Stimulated activated effector memory CD8-positive, alpha-beta T cell treated with anti-CD3 and anti-CD28 coated beads, Interleukin-12 subunit alpha, Interleukin-12 subunit beta, amount 100 ng/mL, for 72 hours (primary cell): ENCODE data around the gene TMEM248.
"Not testable (repeated sequence)": the region's sequence is repeated elsewhere in the genome, so short reads cannot be mapped to it uniquely, and the experiment has no call there.

Experiments used
- ATAC-seq: fragments of 150-1000 bp; cut with Tn5 transposase; 2 replicates; pipeline ENCODE4 v1.10.0; 2021
- DNase-seq, 2 donors: peaks; one replicate each; pipeline ENCODE4 v3.0.0; 2021 to 2022; ENCODE audit warnings: low spot score in 2 of 2
- H3K27ac Mint-ChIP-seq: one replicate; pipeline ENCODE4 v1.8.0; 2022; ENCODE audit warnings: mild to moderate bottlenecking, mixed read lengths
- H3K36me3 Mint-ChIP-seq: one replicate; pipeline ENCODE4 v1.8.0; 2022; ENCODE audit warnings: mild to moderate bottlenecking, mixed read lengths
- H3K4me1 Mint-ChIP-seq: one replicate; pipeline ENCODE4 v1.8.0; 2022; ENCODE audit warnings: mixed read lengths
- H3K4me3 Mint-ChIP-seq: one replicate; pipeline ENCODE4 v1.8.0; 2022; ENCODE audit warnings: mild to moderate bottlenecking, mixed read lengths
- H3K9me3 Mint-ChIP-seq: one replicate; pipeline ENCODE4 v1.8.0; 2022; ENCODE audit warnings: mixed read lengths

Gene TMEM248

DNA sequence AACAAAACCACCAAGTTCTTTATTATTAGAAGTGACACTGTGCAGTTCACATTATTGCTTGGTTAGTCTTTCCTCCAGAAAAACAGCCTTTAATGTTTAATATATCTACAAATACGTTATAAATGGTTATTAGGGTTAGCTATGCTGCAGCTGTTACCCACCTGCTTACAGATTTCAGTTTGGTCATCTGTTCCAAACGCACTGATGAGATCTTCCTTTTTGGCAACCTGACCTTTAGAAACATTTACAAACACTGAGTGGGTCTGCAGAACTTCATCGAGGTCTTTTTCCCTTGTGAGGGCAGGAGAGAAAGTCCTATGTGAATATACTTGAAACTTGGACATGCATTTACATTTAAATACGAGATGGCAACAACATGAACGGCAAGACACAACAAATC is 73.0 kb downstream of the TMEM248 start:
- DNase-seq, ATAC-seq, H3K9me3 Mint-ChIP-seq: not testable (repeated sequence)
- H3K4me3 Mint-ChIP-seq: peak overlapping the region; percentile 98
- H3K4me1 Mint-ChIP-seq: peaks cover 17% of the 10 kb centered on the region
- H3K27ac Mint-ChIP-seq: peak overlapping the region; percentile 100
- H3K36me3 Mint-ChIP-seq: peaks cover 84% of the 10 kb centered on the region

DNA sequence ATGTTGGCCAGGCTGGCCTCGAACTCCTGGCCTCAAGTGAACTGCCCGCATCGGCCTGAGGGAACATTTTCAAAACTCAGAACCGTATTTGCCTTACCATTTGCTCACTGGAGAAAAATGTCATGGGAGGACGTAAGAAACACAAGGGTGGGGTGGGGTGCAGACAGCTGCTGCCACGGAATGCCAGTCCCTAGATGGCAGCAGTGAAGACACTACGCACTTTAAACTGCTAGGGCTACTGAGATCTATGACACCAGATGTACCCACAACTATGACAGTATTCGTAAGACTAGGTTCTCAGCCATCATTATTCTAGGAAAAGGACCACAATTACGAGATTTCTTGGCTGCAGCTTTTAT is 73.6 kb downstream of the TMEM248 start:
- DNase-seq (peak; percentile 13 to 69), ATAC-seq (peak; percentile 77)
- H3K9me3 Mint-ChIP-seq: not testable (repeated sequence)
- peaks cover 17% of the 10 kb centered on the region for H3K4me1 Mint-ChIP-seq
- H3K36me3 Mint-ChIP-seq: peaks cover 84% of the 10 kb centered on the region
- H3K27ac Mint-ChIP-seq: peak overlapping the region; percentile 100
- H3K4me3 Mint-ChIP-seq: peak overlapping the region; percentile 98

DNA sequence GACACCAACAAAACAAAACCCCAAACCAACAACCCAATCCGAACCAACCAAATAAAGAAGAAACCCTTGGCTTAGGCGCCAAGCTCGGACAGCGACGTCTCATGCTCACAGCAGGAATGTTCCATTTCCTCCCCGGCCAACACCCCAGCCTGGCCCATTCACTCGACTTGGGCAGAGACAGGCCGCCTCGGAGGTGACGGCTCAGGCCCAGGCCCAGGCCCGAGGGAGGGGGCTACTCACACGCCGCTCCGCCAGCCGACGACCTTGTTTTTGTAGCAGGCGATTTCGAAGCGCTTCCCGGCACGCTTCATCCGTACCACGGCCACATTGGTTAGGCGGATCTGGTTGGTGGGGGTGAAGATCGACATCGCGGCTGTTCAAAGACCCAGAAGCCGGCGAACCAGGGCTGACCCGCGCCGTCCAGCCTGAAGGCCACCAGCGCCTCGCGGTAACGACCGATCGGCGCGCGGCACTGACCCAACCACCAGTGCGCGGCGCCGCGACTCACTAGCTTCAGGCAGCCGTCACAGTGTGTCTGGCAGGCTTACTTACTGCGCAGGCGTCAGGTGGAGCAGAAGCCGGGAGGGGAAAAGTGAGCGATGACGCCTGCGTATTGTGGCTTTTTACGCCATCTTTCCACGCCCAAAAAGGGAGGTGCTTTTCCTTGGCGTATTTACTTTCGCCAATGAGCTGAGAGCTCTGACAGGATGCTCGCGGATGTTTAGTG is 74.2 kb downstream of the TMEM248 start, which contains the start of gene SBDS:
SBDS (minus strand) TSS at position 537 of the 727 bp plus-strand sequence; CDS start at position 368, 169 bp downstream.
- H3K9me3 Mint-ChIP-seq: not testable (repeated sequence)
- Mint-ChIP-seq H3K4me3 (peak within 1 kb of the TSS; percentile 98), H3K36me3 (peaks cover 82% of the 10 kb centered on the region), H3K4me1 (peaks cover 17% of the 10 kb centered on the region), H3K27ac (peak within 1 kb of the TSS; percentile 100)
- DNase-seq (peak; percentile 72 to 95), ATAC-seq (peak; percentile 80)

DNA sequence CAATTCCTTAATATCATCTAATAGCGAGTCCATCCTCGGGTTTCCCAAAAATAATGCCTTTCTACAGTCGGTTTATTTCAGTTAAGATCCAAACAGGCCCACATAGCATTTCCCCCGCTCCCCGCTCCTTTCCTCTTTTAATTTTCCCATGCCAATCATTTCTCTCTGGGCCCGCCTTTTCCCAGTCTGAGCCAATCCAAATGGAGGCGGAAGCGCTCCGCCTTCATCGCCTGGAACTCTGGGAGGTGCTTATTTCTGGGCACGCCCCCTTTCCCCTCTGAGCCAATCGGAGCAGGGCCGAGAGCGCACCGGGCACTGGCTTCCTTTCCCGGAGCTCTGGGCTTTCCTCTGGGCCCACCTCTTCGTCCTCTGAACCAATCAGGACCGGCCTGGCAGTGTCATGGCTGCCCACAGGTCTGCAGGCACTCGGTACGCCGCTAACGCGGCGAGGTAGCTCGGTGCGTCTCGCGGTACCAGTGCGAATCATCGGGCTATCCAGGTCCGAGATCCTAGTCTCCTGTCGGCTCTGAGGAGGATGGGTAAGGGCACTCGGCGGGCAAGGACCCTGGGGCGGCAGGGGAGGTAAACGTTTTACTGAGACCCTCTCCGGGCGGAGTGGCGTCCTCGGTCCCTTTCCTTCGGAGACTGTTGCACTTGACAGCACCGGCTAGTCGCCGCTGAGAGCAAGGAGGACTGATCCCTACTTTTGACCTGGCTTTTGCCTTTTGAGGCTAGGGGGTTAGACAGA is 75.6 kb downstream of the TMEM248 start, which contains the start of gene TYW1:
TYW1 (plus strand) TSS at position 390 of the 748 bp plus-strand sequence; CDS start at position 536, 146 bp downstream.
- DNase-seq (peak; percentile 89 to 99), ATAC-seq (peak; percentile 92)
- Mint-ChIP-seq H3K4me1 (peaks cover 17% of the 10 kb centered on the region), H3K27ac (peak within 1 kb of the TSS; percentile 100), H3K36me3 (peaks cover 76% of the 10 kb centered on the region), H3K4me3 (peak within 1 kb of the TSS; percentile 98)
- H3K9me3 Mint-ChIP-seq: not testable (repeated sequence)

DNA sequence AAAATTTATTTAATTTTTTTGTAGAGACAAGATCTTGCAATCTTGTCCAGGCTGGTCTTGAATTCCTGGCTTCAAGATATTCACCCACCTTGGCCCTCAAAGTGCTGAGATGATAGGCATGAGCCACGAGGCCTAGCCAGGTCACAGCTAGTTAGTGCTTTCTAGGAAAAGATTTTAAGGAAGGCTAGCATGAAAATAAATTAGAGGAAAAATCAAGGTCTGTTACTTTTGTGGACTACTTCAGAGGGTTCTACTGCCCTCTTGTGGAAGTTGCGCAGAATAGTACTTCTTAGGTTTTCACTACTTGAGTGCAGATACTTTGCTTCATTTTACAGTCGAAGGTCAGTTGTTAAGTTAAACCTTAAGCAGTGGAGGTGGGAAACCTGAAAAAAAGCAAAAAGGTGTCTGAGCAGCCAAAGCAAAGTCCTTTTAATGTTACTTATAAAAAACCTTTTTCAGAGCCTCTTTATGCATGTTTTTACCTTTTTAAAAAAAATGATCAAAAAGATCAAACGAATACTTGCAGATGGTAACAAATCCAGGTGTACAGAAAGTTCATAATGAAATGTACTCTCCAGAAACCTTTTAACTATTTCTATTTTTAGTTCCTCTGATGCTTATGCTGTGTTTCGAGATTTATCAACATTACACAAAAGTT is 79.7 kb downstream of the TMEM248 start:
- not testable (repeated sequence) for H3K4me3 Mint-ChIP-seq, H3K4me1 Mint-ChIP-seq, H3K9me3 Mint-ChIP-seq, DNase-seq, H3K27ac Mint-ChIP-seq, ATAC-seq
- peaks cover 74% of the 10 kb centered on the region for H3K36me3 Mint-ChIP-seq

DNA sequence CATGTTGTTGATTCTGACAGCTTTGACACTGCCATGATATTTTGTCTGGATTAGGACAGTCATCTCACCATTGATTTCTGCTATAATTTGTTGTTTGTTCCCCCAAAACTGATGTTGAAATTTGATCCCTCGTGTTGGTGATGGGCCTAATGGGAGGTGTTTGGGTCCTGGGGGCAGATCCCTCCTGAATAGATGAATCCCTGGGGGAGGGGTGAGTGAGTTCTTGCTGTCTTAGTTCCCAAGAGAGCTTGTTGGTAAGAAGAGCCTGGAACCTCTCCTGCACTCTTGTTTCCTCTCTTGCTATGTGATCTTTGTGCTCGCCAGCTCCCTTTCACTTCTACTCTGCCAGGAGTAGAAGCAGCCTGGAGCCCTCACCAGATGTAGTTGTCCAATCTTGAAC is 83.1 kb downstream of the TMEM248 start:
- not testable (repeated sequence) for H3K4me1 Mint-ChIP-seq, H3K9me3 Mint-ChIP-seq, ATAC-seq, H3K27ac Mint-ChIP-seq, H3K4me3 Mint-ChIP-seq, DNase-seq
- peaks cover 90% of the 10 kb centered on the region for H3K36me3 Mint-ChIP-seq

DNA sequence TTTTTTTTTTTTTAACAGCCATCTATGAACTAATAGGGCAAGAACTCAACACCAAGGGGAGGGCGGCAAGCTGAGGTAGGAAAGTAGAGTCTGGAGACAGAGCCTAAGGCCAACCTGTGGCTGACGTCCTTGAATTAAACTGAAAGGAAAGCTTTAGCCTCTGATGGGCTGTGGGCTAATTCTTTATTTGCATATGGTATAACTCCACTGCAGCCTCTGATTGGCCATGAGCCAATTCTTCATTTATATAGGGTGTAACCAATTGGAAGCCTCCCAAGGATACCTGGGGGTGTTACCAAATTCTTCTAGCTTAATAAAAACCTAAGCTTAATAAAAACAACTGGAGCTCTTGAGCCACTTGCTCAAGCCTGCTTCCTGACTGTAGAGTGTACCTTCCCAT is 85.9 kb downstream of the TMEM248 start:
- Mint-ChIP-seq H3K27ac (no peak overlapping the region), H3K36me3 (peaks cover 98% of the 10 kb centered on the region), H3K4me1 (no peaks in the 10 kb centered on the region), H3K9me3 (no peaks in the 10 kb centered on the region), H3K4me3 (no peak overlapping the region)
- no peak for ATAC-seq
- no peak for DNase-seq
